SH-SY5Y (cell line): ENCODE measurements around the gene TMEM39B.

ENCODE experiments used
- GATA2 ChIP-seq: IDR thresholded peaks from 2 replicates; pipeline ENCODE4 v1.6.1; 2011; ENCODE audit warnings: mild to moderate bottlenecking, low read depth, low read length
- GATA3 ChIP-seq: IDR thresholded peaks from 2 replicates; pipeline ENCODE4 v1.6.1; 2011; ENCODE audit warnings: low read depth, mild to moderate bottlenecking, low read length, moderate library complexity

GRCh38 chr1:32073299-32074229, 825 bp downstream of the TMEM39B start:
- no peak for TF ChIP-seq GATA2
- TF ChIP-seq GATA3 = no peak
